Measurements from ENCODE around the gene CHI3L1.

DNA sequence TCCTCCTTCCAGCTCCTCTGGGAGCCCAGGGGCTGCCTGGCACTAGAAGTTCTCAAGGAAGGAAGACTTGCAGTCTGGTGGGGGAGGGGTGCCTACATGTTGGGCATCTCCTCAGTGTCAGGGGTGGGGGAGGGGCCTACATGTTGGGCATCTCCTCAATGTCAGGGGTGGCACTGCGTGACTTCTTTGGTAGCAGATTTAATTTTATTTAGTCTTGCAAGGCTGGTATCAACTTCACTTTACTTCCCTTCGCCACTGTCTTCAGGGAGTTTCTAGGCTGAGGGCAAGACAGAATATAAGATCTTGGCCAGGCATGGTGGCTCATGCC, 40.5 kb downstream of the CHI3L1 start:
- TF ChIP-seq, protein P1, sequence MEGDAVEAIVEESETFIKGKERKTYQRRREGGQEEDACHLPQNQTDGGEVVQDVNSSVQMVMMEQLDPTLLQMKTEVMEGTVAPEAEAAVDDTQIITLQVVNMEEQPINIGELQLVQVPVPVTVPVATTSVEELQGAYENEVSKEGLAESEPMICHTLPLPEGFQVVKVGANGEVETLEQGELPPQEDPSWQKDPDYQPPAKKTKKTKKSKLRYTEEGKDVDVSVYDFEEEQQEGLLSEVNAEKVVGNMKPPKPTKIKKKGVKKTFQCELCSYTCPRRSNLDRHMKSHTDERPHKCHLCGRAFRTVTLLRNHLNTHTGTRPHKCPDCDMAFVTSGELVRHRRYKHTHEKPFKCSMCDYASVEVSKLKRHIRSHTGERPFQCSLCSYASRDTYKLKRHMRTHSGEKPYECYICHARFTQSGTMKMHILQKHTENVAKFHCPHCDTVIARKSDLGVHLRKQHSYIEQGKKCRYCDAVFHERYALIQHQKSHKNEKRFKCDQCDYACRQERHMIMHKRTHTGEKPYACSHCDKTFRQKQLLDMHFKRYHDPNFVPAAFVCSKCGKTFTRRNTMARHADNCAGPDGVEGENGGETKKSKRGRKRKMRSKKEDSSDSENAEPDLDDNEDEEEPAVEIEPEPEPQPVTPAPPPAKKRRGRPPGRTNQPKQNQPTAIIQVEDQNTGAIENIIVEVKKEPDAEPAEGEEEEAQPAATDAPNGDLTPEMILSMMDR (IDR thresholded peaks at IDR 0.05; ENCODE audit: low read depth, low read length, missing input control): no peak
- TF ChIP-seq YY1 (IDR thresholded peaks at IDR 0.05): no peak
- TF ChIP-seq, protein P2, sequence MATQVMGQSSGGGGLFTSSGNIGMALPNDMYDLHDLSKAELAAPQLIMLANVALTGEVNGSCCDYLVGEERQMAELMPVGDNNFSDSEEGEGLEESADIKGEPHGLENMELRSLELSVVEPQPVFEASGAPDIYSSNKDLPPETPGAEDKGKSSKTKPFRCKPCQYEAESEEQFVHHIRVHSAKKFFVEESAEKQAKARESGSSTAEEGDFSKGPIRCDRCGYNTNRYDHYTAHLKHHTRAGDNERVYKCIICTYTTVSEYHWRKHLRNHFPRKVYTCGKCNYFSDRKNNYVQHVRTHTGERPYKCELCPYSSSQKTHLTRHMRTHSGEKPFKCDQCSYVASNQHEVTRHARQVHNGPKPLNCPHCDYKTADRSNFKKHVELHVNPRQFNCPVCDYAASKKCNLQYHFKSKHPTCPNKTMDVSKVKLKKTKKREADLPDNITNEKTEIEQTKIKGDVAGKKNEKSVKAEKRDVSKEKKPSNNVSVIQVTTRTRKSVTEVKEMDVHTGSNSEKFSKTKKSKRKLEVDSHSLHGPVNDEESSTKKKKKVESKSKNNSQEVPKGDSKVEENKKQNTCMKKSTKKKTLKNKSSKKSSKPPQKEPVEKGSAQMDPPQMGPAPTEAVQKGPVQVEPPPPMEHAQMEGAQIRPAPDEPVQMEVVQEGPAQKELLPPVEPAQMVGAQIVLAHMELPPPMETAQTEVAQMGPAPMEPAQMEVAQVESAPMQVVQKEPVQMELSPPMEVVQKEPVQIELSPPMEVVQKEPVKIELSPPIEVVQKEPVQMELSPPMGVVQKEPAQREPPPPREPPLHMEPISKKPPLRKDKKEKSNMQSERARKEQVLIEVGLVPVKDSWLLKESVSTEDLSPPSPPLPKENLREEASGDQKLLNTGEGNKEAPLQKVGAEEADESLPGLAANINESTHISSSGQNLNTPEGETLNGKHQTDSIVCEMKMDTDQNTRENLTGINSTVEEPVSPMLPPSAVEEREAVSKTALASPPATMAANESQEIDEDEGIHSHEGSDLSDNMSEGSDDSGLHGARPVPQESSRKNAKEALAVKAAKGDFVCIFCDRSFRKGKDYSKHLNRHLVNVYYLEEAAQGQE (IDR thresholded peaks at IDR 0.05): no peak
- no peak for TF ChIP-seq HNF4A (conservative IDR thresholded peaks at IDR 0.05)
- no peak for TF ChIP-seq GABPA (IDR thresholded peaks at IDR 0.05 in 1 of 2, conservative IDR thresholded peaks at IDR 0.05 in 1 of 2)
